ENCODE results near the gene PTBP3.

PTBP3 gene, protein sequence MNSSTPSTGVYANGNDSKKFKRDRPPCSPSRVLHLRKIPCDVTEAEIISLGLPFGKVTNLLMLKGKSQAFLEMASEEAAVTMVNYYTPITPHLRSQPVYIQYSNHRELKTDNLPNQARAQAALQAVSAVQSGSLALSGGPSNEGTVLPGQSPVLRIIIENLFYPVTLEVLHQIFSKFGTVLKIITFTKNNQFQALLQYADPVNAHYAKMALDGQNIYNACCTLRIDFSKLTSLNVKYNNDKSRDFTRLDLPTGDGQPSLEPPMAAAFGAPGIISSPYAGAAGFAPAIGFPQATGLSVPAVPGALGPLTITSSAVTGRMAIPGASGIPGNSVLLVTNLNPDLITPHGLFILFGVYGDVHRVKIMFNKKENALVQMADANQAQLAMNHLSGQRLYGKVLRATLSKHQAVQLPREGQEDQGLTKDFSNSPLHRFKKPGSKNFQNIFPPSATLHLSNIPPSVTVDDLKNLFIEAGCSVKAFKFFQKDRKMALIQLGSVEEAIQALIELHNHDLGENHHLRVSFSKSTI

GRCh38 chr9:112332977-112333638, at the start of gene PTBP3:
PTBP3 (minus strand) TSS chr9:112333619; CDS start chr9:112297865, 35,754 bp downstream.
- H3K27me3 ChIP-seq (ENCODE audit: control insufficient read depth, insufficient read depth, low read length), result no peaks in the 10 kb centered on the region
- peak within 1 kb of the TSS; percentile 96 for H3K4me3 ChIP-seq (ENCODE audit: low read length)
- peak within 1 kb of the TSS; percentile 99 for H3K9ac ChIP-seq (ENCODE audit: low read length)
- H3K27ac ChIP-seq (ENCODE audit: low read depth, low read length), result peak within 1 kb of the TSS; percentile 96
- peaks cover 4% of the 10 kb centered on the region for H3K4me1 ChIP-seq (ENCODE audit: control insufficient read depth, insufficient read depth, low read length)
- no peaks in the 10 kb centered on the region for H3K36me3 ChIP-seq (ENCODE audit: control insufficient read depth, insufficient read depth, low read length)

DNA sequence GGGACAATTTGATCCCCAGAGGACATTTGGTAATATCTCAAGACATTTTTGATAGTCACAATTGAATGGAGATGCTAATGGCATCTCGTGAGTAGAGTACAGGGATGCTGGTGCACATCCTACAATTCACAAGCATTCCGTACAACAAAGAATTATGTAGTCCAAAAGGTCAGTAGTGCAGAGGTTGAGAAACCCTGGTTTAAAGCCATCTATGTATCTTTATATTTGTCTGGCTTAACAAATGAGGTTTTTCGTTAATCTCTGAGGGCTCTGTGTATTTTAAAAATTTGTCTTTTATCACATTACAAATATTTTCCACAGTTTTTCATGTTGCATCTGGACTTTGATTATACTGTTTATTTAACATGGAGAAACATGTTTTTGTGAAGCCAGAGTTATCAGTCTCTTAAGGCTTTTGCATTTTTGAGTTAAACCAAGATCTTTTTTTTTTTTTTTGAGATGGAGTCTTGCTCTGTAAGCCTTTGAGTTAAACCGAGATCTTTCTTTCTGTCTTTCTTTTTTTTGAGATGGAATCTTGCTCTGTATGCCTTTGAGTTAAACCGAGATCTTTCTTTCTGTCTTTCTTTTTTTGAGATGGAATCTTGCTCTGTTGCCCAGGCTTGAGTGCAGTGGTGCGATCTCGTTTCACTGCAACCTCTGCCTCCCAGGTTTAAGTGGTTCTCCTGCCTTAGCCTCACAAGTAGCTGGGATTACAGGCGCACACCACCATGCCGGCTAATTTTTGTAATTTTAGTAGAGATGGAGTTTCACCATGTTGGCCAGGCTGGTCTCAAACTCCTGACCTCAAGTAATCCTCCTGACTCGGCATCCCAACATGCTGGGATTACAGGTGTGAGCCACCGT, 49.3 kb upstream of the PTBP3 start:
- Histone ChIP-seq H3K27me3 (ENCODE audit: control insufficient read depth, insufficient read depth, low read length) (no peaks in the 10 kb centered on the region), H3K36me3 (ENCODE audit: control insufficient read depth, insufficient read depth, low read length) (peaks cover 2% of the 10 kb centered on the region), H3K4me3 (ENCODE audit: low read length) (no peak overlapping the region), H3K27ac (ENCODE audit: low read depth, low read length) (no peak overlapping the region), H3K9ac (ENCODE audit: low read length) (no peak overlapping the region), H3K4me1 (ENCODE audit: control insufficient read depth, insufficient read depth, low read length) (peaks cover 11% of the 10 kb centered on the region)

DNA sequence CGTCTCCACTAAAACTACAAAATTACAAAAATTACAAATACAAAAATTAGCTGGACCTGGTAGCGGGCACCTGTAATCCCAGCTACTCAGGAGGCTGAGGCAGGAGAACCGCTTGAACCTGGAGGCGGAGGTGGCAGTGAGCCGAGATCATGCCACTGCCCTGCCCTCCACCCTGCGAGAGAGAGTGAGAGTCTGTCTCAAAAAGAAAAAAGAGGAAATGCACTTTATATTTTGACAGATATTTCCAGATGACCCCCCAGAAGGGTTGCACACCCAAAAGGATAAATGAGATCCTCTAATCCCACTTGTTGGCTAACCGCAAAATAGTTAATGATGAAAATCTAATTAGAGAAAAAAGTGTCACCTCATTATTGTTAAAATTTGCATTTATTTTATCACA, 48.6 kb upstream of the PTBP3 start:
- H3K9ac ChIP-seq (ENCODE audit: low read length), result no peak overlapping the region
- H3K4me3 ChIP-seq (ENCODE audit: low read length), result no peak overlapping the region
- no peaks in the 10 kb centered on the region for H3K27me3 ChIP-seq (ENCODE audit: control insufficient read depth, insufficient read depth, low read length)
- peaks cover 13% of the 10 kb centered on the region for H3K4me1 ChIP-seq (ENCODE audit: control insufficient read depth, insufficient read depth, low read length)
- H3K36me3 ChIP-seq (ENCODE audit: control insufficient read depth, insufficient read depth, low read length), result peaks cover 2% of the 10 kb centered on the region
- H3K27ac ChIP-seq (ENCODE audit: low read depth, low read length), result no peak overlapping the region

- Histone ChIP-seq H3K4me1 (ENCODE audit: control insufficient read depth, insufficient read depth, low read length) (peaks cover 13% of the 10 kb centered on the region), H3K27me3 (ENCODE audit: control insufficient read depth, insufficient read depth, low read length) (no peaks in the 10 kb centered on the region), H3K9ac (ENCODE audit: low read length) (no peak overlapping the region), H3K36me3 (ENCODE audit: control insufficient read depth, insufficient read depth, low read length) (peaks cover 2% of the 10 kb centered on the region), H3K27ac (ENCODE audit: low read depth, low read length) (peak overlapping the region; percentile 27), H3K4me3 (ENCODE audit: low read length) (peak overlapping the region; percentile 83)
These were observed 47.4 kb upstream of the PTBP3 start for GRCh38 chr9:112380825-112381221.

DNA sequence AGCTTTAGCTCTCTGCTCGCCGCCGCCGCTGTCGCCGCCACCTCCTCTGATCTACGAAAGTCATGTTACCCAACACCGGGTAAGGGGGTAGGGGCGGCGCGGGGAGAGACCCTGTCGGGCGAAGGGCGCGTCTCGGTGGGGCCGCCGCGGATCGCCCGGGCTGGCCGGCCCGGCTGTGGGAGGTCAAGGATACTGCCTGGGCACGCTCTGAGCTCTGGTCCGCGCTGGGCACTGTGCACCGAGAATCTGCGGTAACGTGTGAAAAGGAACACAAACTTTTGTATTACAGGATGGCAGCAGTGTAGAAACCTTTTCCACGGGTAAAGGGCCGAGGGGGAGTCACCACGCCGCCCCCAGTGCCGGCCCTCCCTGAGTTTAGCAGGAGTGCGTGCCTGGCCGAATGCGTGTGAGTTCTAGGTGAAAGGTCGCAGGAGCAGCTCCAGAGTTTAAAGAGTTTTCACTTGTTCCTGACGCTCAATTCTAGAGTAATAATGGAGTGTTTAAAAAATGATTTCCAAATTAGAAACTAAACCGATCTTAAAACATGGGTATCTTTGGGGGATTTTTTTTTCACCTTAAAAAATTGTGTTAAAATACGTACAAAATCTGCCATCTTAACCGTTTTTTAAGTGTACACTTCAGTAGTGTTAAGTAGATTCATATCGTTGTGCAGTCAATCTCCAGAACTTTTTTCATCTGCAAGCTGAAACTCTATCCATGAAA, 46.8 kb upstream of the PTBP3 start, which contains the start of gene HSDL2:
TSS of gene HSDL2 (plus strand) at position 7 of the 723 bp plus-strand sequence. CDS start at position 63, 56 bp downstream.
- H3K27me3 ChIP-seq (ENCODE audit: control insufficient read depth, insufficient read depth, low read length), result no peaks in the 10 kb centered on the region
- H3K27ac ChIP-seq (ENCODE audit: low read depth, low read length), result peak within 1 kb of the TSS; percentile 99
- peaks cover 2% of the 10 kb centered on the region for H3K36me3 ChIP-seq (ENCODE audit: control insufficient read depth, insufficient read depth, low read length)
- peak within 1 kb of the TSS; percentile 96 for H3K4me3 ChIP-seq (ENCODE audit: low read length)
- H3K4me1 ChIP-seq (ENCODE audit: control insufficient read depth, insufficient read depth, low read length), result peaks cover 13% of the 10 kb centered on the region
- H3K9ac ChIP-seq (ENCODE audit: low read length), result peak within 1 kb of the TSS; percentile 69

- Histone ChIP-seq H3K27ac (ENCODE audit: low read depth, low read length) (peak overlapping the region; percentile 99), H3K9ac (ENCODE audit: low read length) (peak overlapping the region; percentile 69), H3K27me3 (ENCODE audit: control insufficient read depth, insufficient read depth, low read length) (no peaks in the 10 kb centered on the region), H3K4me1 (ENCODE audit: control insufficient read depth, insufficient read depth, low read length) (peaks cover 12% of the 10 kb centered on the region), H3K36me3 (ENCODE audit: control insufficient read depth, insufficient read depth, low read length) (no peaks in the 10 kb centered on the region), H3K4me3 (ENCODE audit: low read length) (peak overlapping the region; percentile 96)
These were observed 46.0 kb upstream of the PTBP3 start for GRCh38 chr9:112379177-112380101.

- peaks cover 11% of the 10 kb centered on the region for H3K4me1 ChIP-seq (ENCODE audit: control insufficient read depth, insufficient read depth, low read length)
- peak overlapping the region; percentile 99 for H3K27ac ChIP-seq (ENCODE audit: low read depth, low read length)
- H3K27me3 ChIP-seq (ENCODE audit: control insufficient read depth, insufficient read depth, low read length), result no peaks in the 10 kb centered on the region
- H3K36me3 ChIP-seq (ENCODE audit: control insufficient read depth, insufficient read depth, low read length), result no peaks in the 10 kb centered on the region
- peak overlapping the region; percentile 69 for H3K9ac ChIP-seq (ENCODE audit: low read length)
- peak overlapping the region; percentile 96 for H3K4me3 ChIP-seq (ENCODE audit: low read length)
These were observed 45.1 kb upstream of the PTBP3 start for GRCh38 chr9:112378328-112379176.

- peak overlapping the region; percentile 96 for H3K4me3 ChIP-seq (ENCODE audit: low read length)
- no peaks in the 10 kb centered on the region for H3K36me3 ChIP-seq (ENCODE audit: control insufficient read depth, insufficient read depth, low read length)
- no peak overlapping the region for H3K27ac ChIP-seq (ENCODE audit: low read depth, low read length)
- H3K4me1 ChIP-seq (ENCODE audit: control insufficient read depth, insufficient read depth, low read length), result peaks cover 11% of the 10 kb centered on the region
- H3K27me3 ChIP-seq (ENCODE audit: control insufficient read depth, insufficient read depth, low read length), result no peaks in the 10 kb centered on the region
- H3K9ac ChIP-seq (ENCODE audit: low read length), result no peak overlapping the region
These were observed 44.4 kb upstream of the PTBP3 start for GRCh38 chr9:112377684-112378327.

DNA sequence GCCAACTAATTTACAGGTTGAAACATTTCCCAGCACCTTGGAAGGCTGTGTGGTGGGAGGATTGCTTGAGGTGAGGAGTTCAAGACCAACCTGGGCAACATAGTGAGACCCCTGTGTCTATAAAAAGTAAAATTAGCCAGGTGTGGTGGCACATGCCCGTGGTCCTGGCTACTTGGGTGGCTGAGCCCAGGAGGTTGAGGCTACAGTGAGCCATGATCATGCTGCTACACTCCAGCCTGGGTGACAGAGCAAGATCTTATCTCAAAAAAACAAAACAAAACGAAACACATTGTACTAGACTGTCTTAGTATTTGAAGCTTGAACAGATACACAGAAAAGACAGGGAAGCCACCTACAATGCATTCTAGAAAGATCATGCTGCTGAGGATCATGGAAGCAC, 43.7 kb upstream of the PTBP3 start:
- H3K27ac ChIP-seq (ENCODE audit: low read depth, low read length), result no peak overlapping the region
- H3K27me3 ChIP-seq (ENCODE audit: control insufficient read depth, insufficient read depth, low read length), result no peaks in the 10 kb centered on the region
- H3K4me3 ChIP-seq (ENCODE audit: low read length), result no peak overlapping the region
- H3K36me3 ChIP-seq (ENCODE audit: control insufficient read depth, insufficient read depth, low read length), result no peaks in the 10 kb centered on the region
- peaks cover 11% of the 10 kb centered on the region for H3K4me1 ChIP-seq (ENCODE audit: control insufficient read depth, insufficient read depth, low read length)
- no peak overlapping the region for H3K9ac ChIP-seq (ENCODE audit: low read length)

DNA sequence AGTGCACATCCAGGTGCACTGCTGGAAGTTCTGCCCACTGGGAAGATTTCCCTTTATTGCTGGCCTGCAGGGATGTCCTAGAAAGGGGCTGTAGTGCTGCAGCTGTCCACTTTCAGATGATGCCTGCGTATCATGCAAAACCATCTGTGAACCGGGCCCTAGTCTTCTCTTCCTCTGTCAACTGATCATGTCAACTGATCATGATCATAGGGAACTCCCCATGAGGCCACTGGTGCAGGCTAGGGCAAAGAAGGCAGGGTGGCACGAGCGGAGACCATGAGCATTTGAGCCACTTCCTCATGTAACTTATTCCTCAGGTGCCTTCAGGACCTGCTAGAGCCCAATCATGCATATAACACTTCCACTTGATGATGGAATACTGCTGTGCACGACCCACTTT, 41.9 kb upstream of the PTBP3 start:
- peaks cover 11% of the 10 kb centered on the region for H3K4me1 ChIP-seq (ENCODE audit: control insufficient read depth, insufficient read depth, low read length)
- H3K27ac ChIP-seq (ENCODE audit: low read depth, low read length), result no peak overlapping the region
- no peak overlapping the region for H3K4me3 ChIP-seq (ENCODE audit: low read length)
- no peaks in the 10 kb centered on the region for H3K36me3 ChIP-seq (ENCODE audit: control insufficient read depth, insufficient read depth, low read length)
- H3K9ac ChIP-seq (ENCODE audit: low read length), result no peak overlapping the region
- H3K27me3 ChIP-seq (ENCODE audit: control insufficient read depth, insufficient read depth, low read length), result no peaks in the 10 kb centered on the region
